ENCODE results near the gene EPDR1.

GRCh38 chr7:37977243-37977642 is 56.8 kb downstream of the EPDR1 start:
- no peak for TF ChIP-seq POLR2AphosphoS5 (IDR thresholded peaks at IDR 0.05)
- no peak for TF ChIP-seq EP300 (IDR thresholded peaks at IDR 0.05)
- TF ChIP-seq CTCF (IDR thresholded peaks at IDR 0.05): no peak
